Measurements from ENCODE around the gene GIPC2.

GIPC2 gene

GRCh38 chr1:78069784-78070183 lies 24.0 kb downstream of the GIPC2 start:
- no peak overlapping the region for H3K27ac ChIP-seq (ENCODE audit: low read depth, low read length)
- H3K27me3 ChIP-seq (ENCODE audit: control insufficient read depth, insufficient read depth, low read length), result no peaks in the 10 kb centered on the region
- H3K4me3 ChIP-seq (ENCODE audit: low read depth, low read length), result no peak overlapping the region
- H3K9me3 ChIP-seq (ENCODE audit: control insufficient read depth, insufficient read depth, low read length), result no peaks in the 10 kb centered on the region
- no peaks in the 10 kb centered on the region for H3K4me1 ChIP-seq (ENCODE audit: control insufficient read depth, insufficient read depth, low read length)
- no peak overlapping the region for H3K9ac ChIP-seq (ENCODE audit: low read depth, low read length)
- H3K36me3 ChIP-seq (ENCODE audit: control insufficient read depth, insufficient read depth, low read length), result no peaks in the 10 kb centered on the region

- no peaks in the 10 kb centered on the region for H3K4me1 ChIP-seq (ENCODE audit: control insufficient read depth, insufficient read depth, low read length)
- no peak overlapping the region for H3K9ac ChIP-seq (ENCODE audit: low read depth, low read length)
- H3K36me3 ChIP-seq (ENCODE audit: control insufficient read depth, insufficient read depth, low read length), result no peaks in the 10 kb centered on the region
- no peaks in the 10 kb centered on the region for H3K27me3 ChIP-seq (ENCODE audit: control insufficient read depth, insufficient read depth, low read length)
- H3K27ac ChIP-seq (ENCODE audit: low read depth, low read length), result no peak overlapping the region
- H3K9me3 ChIP-seq (ENCODE audit: control insufficient read depth, insufficient read depth, low read length), result no peaks in the 10 kb centered on the region
- H3K4me3 ChIP-seq (ENCODE audit: low read depth, low read length), result no peak overlapping the region
Measured at GRCh38 chr1:78070210-78070609, 24.4 kb downstream of the GIPC2 start.

GRCh38 chr1:78070758-78071157 lies 25.0 kb downstream of the GIPC2 start:
- Histone ChIP-seq H3K27ac (ENCODE audit: low read depth, low read length) (no peak overlapping the region), H3K4me3 (ENCODE audit: low read depth, low read length) (no peak overlapping the region), H3K4me1 (ENCODE audit: control insufficient read depth, insufficient read depth, low read length) (no peaks in the 10 kb centered on the region), H3K9me3 (ENCODE audit: control insufficient read depth, insufficient read depth, low read length) (no peaks in the 10 kb centered on the region), H3K9ac (ENCODE audit: low read depth, low read length) (no peak overlapping the region), H3K36me3 (ENCODE audit: control insufficient read depth, insufficient read depth, low read length) (no peaks in the 10 kb centered on the region), H3K27me3 (ENCODE audit: control insufficient read depth, insufficient read depth, low read length) (no peaks in the 10 kb centered on the region)

GRCh38 chr1:78071696-78072095 lies 25.9 kb downstream of the GIPC2 start:
- H3K9ac ChIP-seq (ENCODE audit: low read depth, low read length), result no peak overlapping the region
- no peak overlapping the region for H3K4me3 ChIP-seq (ENCODE audit: low read depth, low read length)
- H3K36me3 ChIP-seq (ENCODE audit: control insufficient read depth, insufficient read depth, low read length), result no peaks in the 10 kb centered on the region
- H3K9me3 ChIP-seq (ENCODE audit: control insufficient read depth, insufficient read depth, low read length), result no peaks in the 10 kb centered on the region
- no peaks in the 10 kb centered on the region for H3K27me3 ChIP-seq (ENCODE audit: control insufficient read depth, insufficient read depth, low read length)
- no peaks in the 10 kb centered on the region for H3K4me1 ChIP-seq (ENCODE audit: control insufficient read depth, insufficient read depth, low read length)
- no peak overlapping the region for H3K27ac ChIP-seq (ENCODE audit: low read depth, low read length)

- H3K9me3 ChIP-seq (ENCODE audit: control insufficient read depth, insufficient read depth, low read length), result no peaks in the 10 kb centered on the region
- H3K27me3 ChIP-seq (ENCODE audit: control insufficient read depth, insufficient read depth, low read length), result no peaks in the 10 kb centered on the region
- no peak overlapping the region for H3K4me3 ChIP-seq (ENCODE audit: low read depth, low read length)
- no peaks in the 10 kb centered on the region for H3K4me1 ChIP-seq (ENCODE audit: control insufficient read depth, insufficient read depth, low read length)
- H3K27ac ChIP-seq (ENCODE audit: low read depth, low read length), result no peak overlapping the region
- H3K9ac ChIP-seq (ENCODE audit: low read depth, low read length), result no peak overlapping the region
- no peaks in the 10 kb centered on the region for H3K36me3 ChIP-seq (ENCODE audit: control insufficient read depth, insufficient read depth, low read length)
Measured at GRCh38 chr1:78072216-78072615, 26.4 kb downstream of the GIPC2 start.

GRCh38 chr1:78073441-78073840 lies 27.7 kb downstream of the GIPC2 start:
- H3K36me3 ChIP-seq (ENCODE audit: control insufficient read depth, insufficient read depth, low read length), result no peaks in the 10 kb centered on the region
- 0 out of 2 replicates have a peak, but pooled peaks cover 2% of the 10 kb centered on the region for H3K4me1 ChIP-seq (ENCODE audit: control insufficient read depth, insufficient read depth, low read length)
- H3K4me3 ChIP-seq (ENCODE audit: low read depth, low read length), result no peak overlapping the region
- H3K27ac ChIP-seq (ENCODE audit: low read depth, low read length), result no peak overlapping the region
- no peaks in the 10 kb centered on the region for H3K9me3 ChIP-seq (ENCODE audit: control insufficient read depth, insufficient read depth, low read length)
- no peak overlapping the region for H3K9ac ChIP-seq (ENCODE audit: low read depth, low read length)
- H3K27me3 ChIP-seq (ENCODE audit: control insufficient read depth, insufficient read depth, low read length), result no peaks in the 10 kb centered on the region

- H3K4me1 ChIP-seq (ENCODE audit: control insufficient read depth, insufficient read depth, low read length), result peaks cover 5% of the 10 kb centered on the region; the same call in 1 of the 2 replicates
- H3K36me3 ChIP-seq (ENCODE audit: control insufficient read depth, insufficient read depth, low read length), result no peaks in the 10 kb centered on the region
- no peak overlapping the region for H3K27ac ChIP-seq (ENCODE audit: low read depth, low read length)
- H3K27me3 ChIP-seq (ENCODE audit: control insufficient read depth, insufficient read depth, low read length), result no peaks in the 10 kb centered on the region
- no peaks in the 10 kb centered on the region for H3K9me3 ChIP-seq (ENCODE audit: control insufficient read depth, insufficient read depth, low read length)
- no peak overlapping the region for H3K9ac ChIP-seq (ENCODE audit: low read depth, low read length)
- H3K4me3 ChIP-seq (ENCODE audit: low read depth, low read length), result no peak overlapping the region
Measured at GRCh38 chr1:78075621-78076020, 29.9 kb downstream of the GIPC2 start.

GRCh38 chr1:78078358-78078757 lies 32.6 kb downstream of the GIPC2 start:
- no peaks in the 10 kb centered on the region for H3K36me3 ChIP-seq (ENCODE audit: control insufficient read depth, insufficient read depth, low read length)
- H3K4me1 ChIP-seq (ENCODE audit: control insufficient read depth, insufficient read depth, low read length), result peaks cover 5% of the 10 kb centered on the region; the same call in 1 of the 2 replicates
- no peaks in the 10 kb centered on the region for H3K9me3 ChIP-seq (ENCODE audit: control insufficient read depth, insufficient read depth, low read length)
- H3K9ac ChIP-seq (ENCODE audit: low read depth, low read length), result no peak overlapping the region
- no peak overlapping the region for H3K27ac ChIP-seq (ENCODE audit: low read depth, low read length)
- no peaks in the 10 kb centered on the region for H3K27me3 ChIP-seq (ENCODE audit: control insufficient read depth, insufficient read depth, low read length)
- no peak overlapping the region for H3K4me3 ChIP-seq (ENCODE audit: low read depth, low read length)

GRCh38 chr1:78079580-78079979 lies 33.8 kb downstream of the GIPC2 start:
- H3K36me3 ChIP-seq (ENCODE audit: control insufficient read depth, insufficient read depth, low read length), result no peaks in the 10 kb centered on the region
- no peak overlapping the region for H3K27ac ChIP-seq (ENCODE audit: low read depth, low read length)
- H3K4me1 ChIP-seq (ENCODE audit: control insufficient read depth, insufficient read depth, low read length), result peaks cover 5% of the 10 kb centered on the region; the same call in 1 of the 2 replicates
- no peaks in the 10 kb centered on the region for H3K9me3 ChIP-seq (ENCODE audit: control insufficient read depth, insufficient read depth, low read length)
- no peaks in the 10 kb centered on the region for H3K27me3 ChIP-seq (ENCODE audit: control insufficient read depth, insufficient read depth, low read length)
- no peak overlapping the region for H3K4me3 ChIP-seq (ENCODE audit: low read depth, low read length)
- no peak overlapping the region for H3K9ac ChIP-seq (ENCODE audit: low read depth, low read length)

- Histone ChIP-seq H3K4me1 (ENCODE audit: control insufficient read depth, insufficient read depth, low read length) (peaks cover 5% of the 10 kb centered on the region; the same call in 1 of the 2 replicates), H3K27ac (ENCODE audit: low read depth, low read length) (no peak overlapping the region), H3K9ac (ENCODE audit: low read depth, low read length) (no peak overlapping the region)
Measured at GRCh38 chr1:78080767-78081166, 35.0 kb downstream of the GIPC2 start.

GRCh38 chr1:78081980-78082860 lies 36.5 kb downstream of the GIPC2 start:
- no peaks in the 10 kb centered on the region for H3K27me3 ChIP-seq (ENCODE audit: control insufficient read depth, insufficient read depth, low read length)
- H3K27ac ChIP-seq (ENCODE audit: low read depth, low read length), result no peak overlapping the region

More at GRCh38 chr1:78080767-78081166, 35.0 kb downstream of the GIPC2 start:
- Histone ChIP-seq H3K36me3 (ENCODE audit: control insufficient read depth, insufficient read depth, low read length) (no peaks in the 10 kb centered on the region), H3K27me3 (ENCODE audit: control insufficient read depth, insufficient read depth, low read length) (no peaks in the 10 kb centered on the region), H3K4me3 (ENCODE audit: low read depth, low read length) (no peak overlapping the region), H3K9me3 (ENCODE audit: control insufficient read depth, insufficient read depth, low read length) (no peaks in the 10 kb centered on the region)

More at GRCh38 chr1:78081980-78082860, 36.5 kb downstream of the GIPC2 start:
- Histone ChIP-seq H3K9me3 (ENCODE audit: control insufficient read depth, insufficient read depth, low read length) (no peaks in the 10 kb centered on the region), H3K4me3 (ENCODE audit: low read depth, low read length) (no peak overlapping the region), H3K9ac (ENCODE audit: low read depth, low read length) (no peak overlapping the region), H3K4me1 (ENCODE audit: control insufficient read depth, insufficient read depth, low read length) (peaks cover 5% of the 10 kb centered on the region; the same call in 1 of the 2 replicates), H3K36me3 (ENCODE audit: control insufficient read depth, insufficient read depth, low read length) (no peaks in the 10 kb centered on the region)

Data from HUES48 (cell line).